CD4-positive, alpha-beta memory T cell (primary cell): ENCODE data around the gene HOXA5. TPM values are rescaled to one million over a fixed set of nuclear protein-coding genes. Genes with fewer than 3 reads are reported as not detected.

Experiments
- CTCF ChIA-PET: fragments of 350-600 bp; sonication (Branson Sonifier 250); formaldehyde crosslinking; loops from one replicate; lab custom pipeline; 2021; ENCODE audit warnings: inconsistent platforms; ENCODE audit not compliant: partially characterized antibody; lab: Charles Lee
- POLR2A ChIA-PET: fragments of 350-600 bp; sonication (Branson Sonifier 250); formaldehyde crosslinking; loops from one replicate; lab custom pipeline; 2021; ENCODE audit not compliant: partially characterized antibody; lab: Charles Lee
- DNase-seq, 5 donors: peaks; one replicate each; pipeline versions ENCODE4 v3.0.0 to v3.0.0-alpha.2; 2020 to 2022; ENCODE audit warnings: mixed read lengths in 1 of 5
- H3K27ac ChIP-seq: one replicate; pipeline ENCODE4 v1.7.0; 2013; ENCODE audit warnings: low read depth, low read length
- H3K27me3 ChIP-seq: 2 replicates; pipeline ENCODE4 v1.7.0; 2013; ENCODE audit warnings: mild to moderate bottlenecking, low read length, moderate library complexity; ENCODE audit not compliant: insufficient read depth
- H3K36me3 ChIP-seq: 2 replicates; pipeline ENCODE4 v1.7.0; 2013; ENCODE audit warnings: mild to moderate bottlenecking, low read length, moderate library complexity; ENCODE audit not compliant: insufficient read depth
- H3K4me1 ChIP-seq: 2 replicates; pipeline ENCODE4 v1.7.0; 2013; ENCODE audit warnings: mild to moderate bottlenecking, low read length, moderate library complexity; ENCODE audit not compliant: insufficient read depth
- H3K4me3 ChIP-seq, 2 donors: one replicate each; pipeline ENCODE4 v1.7.0; 2013; ENCODE audit warnings: low read length in 2 of 2, mild to moderate bottlenecking in 1 of 2
- H3K9me3 ChIP-seq, 2 donors: one replicate each; pipeline ENCODE4 v1.7.0; 2013; ENCODE audit warnings: low read length in 2 of 2, control low read depth in 1 of 2; ENCODE audit not compliant: control insufficient read depth in 1 of 2
- H3K27ac Mint-ChIP-seq, 7 donors: one replicate each; pipeline ENCODE4 v1.8.0; 2020 to 2021; ENCODE audit warnings: mixed read lengths in 7 of 7, mild to moderate bottlenecking in 6 of 7, inconsistent platforms in 3 of 7, moderate library complexity in 3 of 7
- H3K27me3 Mint-ChIP-seq, 2 donors: one replicate each; pipeline ENCODE4 v1.8.0; 2020 to 2021; ENCODE audit warnings: mixed read lengths in 2 of 2
- H3K36me3 Mint-ChIP-seq, 2 donors: one replicate each; pipeline ENCODE4 v1.8.0; 2020 to 2021; ENCODE audit warnings: mixed read lengths in 2 of 2, inconsistent platforms in 1 of 2, mild to moderate bottlenecking in 1 of 2
- H3K4me1 Mint-ChIP-seq, 4 donors: one replicate each; pipeline ENCODE4 v1.8.0; 2020 to 2021; ENCODE audit warnings: mixed read lengths in 4 of 4, mild to moderate bottlenecking in 1 of 4
- H3K4me3 Mint-ChIP-seq, 8 donors: one replicate each; pipeline ENCODE4 v1.8.0; 2020 to 2021; ENCODE audit warnings: mixed read lengths in 8 of 8, mild to moderate bottlenecking in 7 of 8, moderate library complexity in 6 of 8, inconsistent platforms in 3 of 8
- H3K9me3 Mint-ChIP-seq, 8 donors: one replicate each; pipeline ENCODE4 v1.8.0; 2020 to 2021; ENCODE audit warnings: mixed read lengths in 8 of 8, mild to moderate bottlenecking in 5 of 8, inconsistent platforms in 3 of 8, moderate library complexity in 1 of 8
- intact Hi-C: fragments of 100-400 bp; cut with micrococcal nuclease; formaldehyde crosslinking; loops from one replicate; pipeline ENCODE4 v1.15.1; 2023
- polyA plus RNA-seq, 2 donors: library from polyadenylated mRNA; unstranded; fragments of 300-500 nt; fragmentation: Illumina TruSeq; gene quantifications; one replicate each; pipeline ENCODE4 v1.2.3, GENCODE V29; 2021
- total RNA-seq, 2 experiments: library from RNA; stranded (reverse); gene quantifications; one replicate each; pipeline ENCODE4 v1.2.3, GENCODE V29; 2021

HOXA5 gene
- total and polyA plus RNA-seq, 4 experiments from 2014 or later = not detected

GRCh38 chr7:27185013-27185853, 41.8 kb upstream of the HOXA5 start, which contains the start of gene HOXA11:
Gene HOXA11, minus strand, starts transcription at chr7:27185232. Its CDS starts 88 bp downstream, at chr7:27185144.
- ChIA-PET CTCF (interaction anchor here (0.5 to 1.6 kb wide), 4 partner anchors 9 to 577 kb away, joined by 3 to 8 read pairs (median 4); no protein-coding TSS in a partner anchor), POLR2A (interaction anchor here (0.9 to 3.1 kb wide), 5 partner anchors 10 to 17 kb away, joined by 3 to 9 read pairs (median 3); no protein-coding TSS in a partner anchor)
- no peaks in the 10 kb centered on the region for H3K36me3 ChIP-seq
- H3K9me3 ChIP-seq = no peaks in the 10 kb centered on the region
- intact Hi-C loops = no loop called here
- Mint-ChIP-seq H3K4me1 (peaks cover 29 to 63% (median 44%) of the 10 kb centered on the region in 4 donors), H3K27me3 (peaks cover 65 to 74% of the 10 kb centered on the region in 2 donors), H3K9me3 (peaks cover 0 to 11% (median 1%) of the 10 kb centered on the region in 8 donors), H3K36me3 (peaks cover 0 to 1% of the 10 kb centered on the region in 2 donors), H3K27ac (peak within 1 kb of the TSS in 6 of 7 donors; percentile 64 to 89 (median 68)), H3K4me3 (peak within 1 kb of the TSS; percentile 67 to 88 (median 77))
- H3K27ac ChIP-seq = no peak within 1 kb of the TSS
- H3K4me3 ChIP-seq = peak within 1 kb of the TSS in 1 of 2 donors; percentile 39
- H3K4me1 ChIP-seq = peaks cover 59% of the 10 kb centered on the region
- DNase-seq = no peak
- peaks cover 80% of the 10 kb centered on the region for H3K27me3 ChIP-seq

GRCh38 chr7:27184337-27185012, 41.0 kb upstream of the HOXA5 start:
- H3K27me3 Mint-ChIP-seq = peaks cover 61 to 70% of the 10 kb centered on the region in 2 donors
- H3K36me3 Mint-ChIP-seq = peaks cover 1 to 4% of the 10 kb centered on the region in 2 donors
- peak in 1 of 5 donors; percentile 37 for DNase-seq
- no peak overlapping the region for H3K27ac ChIP-seq
- ChIA-PET CTCF (interaction anchor here (0.5 to 1.6 kb wide), 4 partner anchors 12 to 576 kb away, joined by 3 to 8 read pairs (median 6); no protein-coding TSS in a partner anchor), POLR2A (interaction anchor here (0.6 to 3.1 kb wide), 8 partner anchors 10 to 334 kb away, joined by 3 to 9 read pairs (median 3); partner anchors contain the start of gene HOXA10)
- peaks cover 60% of the 10 kb centered on the region for H3K4me1 ChIP-seq
- peak overlapping the region; percentile 64 to 88 (median 76) for H3K4me3 Mint-ChIP-seq
- no peaks in the 10 kb centered on the region for H3K36me3 ChIP-seq
- H3K27ac Mint-ChIP-seq = peak overlapping the region in 6 of 7 donors; percentile 3 to 89 (median 65)
- H3K9me3 ChIP-seq = no peaks in the 10 kb centered on the region
- peaks cover 0 to 11% (median 1%) of the 10 kb centered on the region in 8 donors for H3K9me3 Mint-ChIP-seq
- intact Hi-C loops = loop anchor here (1.0 kb wide), 1 partner anchor 11 kb away; no protein-coding TSS in a partner anchor
- H3K27me3 ChIP-seq = peaks cover 77% of the 10 kb centered on the region
- peak overlapping the region in 1 of 2 donors; percentile 39 for H3K4me3 ChIP-seq
- H3K4me1 Mint-ChIP-seq = peaks cover 27 to 61% (median 44%) of the 10 kb centered on the region in 4 donors

GRCh38 chr7:27183682-27184336, 40.3 kb upstream of the HOXA5 start:
- peak overlapping the region in 3 of 7 donors; percentile 62 to 89 (median 68) for H3K27ac Mint-ChIP-seq
- Histone ChIP-seq H3K27me3 (peaks cover 76% of the 10 kb centered on the region), H3K27ac (no peak overlapping the region), H3K4me1 (peaks cover 55% of the 10 kb centered on the region), H3K36me3 (no peaks in the 10 kb centered on the region), H3K4me3 (no peak overlapping the region), H3K9me3 (no peaks in the 10 kb centered on the region)
- peak overlapping the region in 7 of 8 donors; percentile 61 to 77 (median 72) for H3K4me3 Mint-ChIP-seq
- ChIA-PET POLR2A (interaction anchor here (0.5 to 2.0 kb wide), 7 partner anchors 10 to 984 kb away, joined by 3 to 9 read pairs (median 3); partner anchors contain the start of gene HOXA10), CTCF (interaction anchor here (1.0 to 1.6 kb wide), 3 partner anchors 11 to 508 kb away, joined by 3 to 6 read pairs (median 3); no protein-coding TSS in a partner anchor)
- peaks cover 1 to 4% of the 10 kb centered on the region in 2 donors for H3K36me3 Mint-ChIP-seq
- H3K27me3 Mint-ChIP-seq = peaks cover 67 to 73% of the 10 kb centered on the region in 2 donors
- H3K4me1 Mint-ChIP-seq = peaks cover 27 to 59% (median 42%) of the 10 kb centered on the region in 4 donors
- H3K9me3 Mint-ChIP-seq = peaks cover 0 to 15% (median 1%) of the 10 kb centered on the region in 8 donors
- intact Hi-C loops = loop anchor here (1.0 kb wide), 1 partner anchor 11 kb away; no protein-coding TSS in a partner anchor
- no peak for DNase-seq

GRCh38 chr7:27182861-27183681, 39.6 kb upstream of the HOXA5 start:
- intact Hi-C loops = no loop called here
- H3K4me3 Mint-ChIP-seq = peak overlapping the region in 3 of 8 donors; percentile 25 to 77 (median 29)

GRCh38 chr7:27182285-27182841, 38.9 kb upstream of the HOXA5 start:
- H3K4me1 ChIP-seq = peaks cover 41% of the 10 kb centered on the region
- H3K4me3 ChIP-seq = no peak overlapping the region
- ChIA-PET CTCF (interaction anchor here (0.6 to 1.6 kb wide), 5 partner anchors 8 to 42 kb away, joined by 3 to 6 read pairs (median 5); no protein-coding TSS in a partner anchor), POLR2A (interaction anchor here (1.2 to 2.0 kb wide), 2 partner anchors 8 kb away, joined by 3 to 9 read pairs; partner anchors contain the start of gene HOXA10)
- Mint-ChIP-seq H3K36me3 (peaks cover 1 to 4% of the 10 kb centered on the region in 2 donors), H3K4me1 (peaks cover 20 to 44% (median 30%) of the 10 kb centered on the region in 4 donors), H3K4me3 (no peak overlapping the region), H3K27me3 (peaks cover 63 to 72% of the 10 kb centered on the region in 2 donors), H3K9me3 (peaks cover 0 to 15% (median 1%) of the 10 kb centered on the region in 8 donors), H3K27ac (peak overlapping the region in 2 of 7 donors; percentile 37 to 89)
- H3K9me3 ChIP-seq = no peaks in the 10 kb centered on the region
- DNase-seq = no peak
- intact Hi-C loops = no loop called here
- H3K27me3 ChIP-seq = peaks cover 62% of the 10 kb centered on the region
- H3K36me3 ChIP-seq = no peaks in the 10 kb centered on the region
- no peak overlapping the region for H3K27ac ChIP-seq

More at GRCh38 chr7:27182861-27183681, 39.6 kb upstream of the HOXA5 start:
- Histone ChIP-seq H3K36me3 (no peaks in the 10 kb centered on the region), H3K4me1 (peaks cover 48% of the 10 kb centered on the region), H3K9me3 (no peaks in the 10 kb centered on the region), H3K27me3 (peaks cover 69% of the 10 kb centered on the region), H3K27ac (no peak overlapping the region), H3K4me3 (no peak overlapping the region)
- H3K4me1 Mint-ChIP-seq = peaks cover 21 to 52% (median 35%) of the 10 kb centered on the region in 4 donors
- peak overlapping the region in 3 of 7 donors; percentile 37 to 89 (median 48) for H3K27ac Mint-ChIP-seq
- ChIA-PET CTCF (interaction anchor here (1.0 to 1.6 kb wide), 5 partner anchors 8 to 508 kb away, joined by 3 to 6 read pairs (median 5); no protein-coding TSS in a partner anchor), POLR2A (interaction anchor here (0.5 to 2.0 kb wide), 6 partner anchors 8 to 983 kb away, joined by 3 to 9 read pairs (median 3); partner anchors contain the start of gene HOXA10)
- H3K27me3 Mint-ChIP-seq = peaks cover 65 to 72% of the 10 kb centered on the region in 2 donors
- peaks cover 1 to 4% of the 10 kb centered on the region in 2 donors for H3K36me3 Mint-ChIP-seq
- H3K9me3 Mint-ChIP-seq = peaks cover 0 to 15% (median 1%) of the 10 kb centered on the region in 8 donors
- no peak for DNase-seq
